Heart right ventricle (tissue), 16 donors: ENCODE results near the gene TTF1. TPM values are rescaled to one million over a fixed set of nuclear protein-coding genes. Genes with fewer than 3 reads are reported as not detected.

ENCODE experiments used
- ATAC-seq, 8 donors: fragments of 200-7000 bp; cut with Tn5 transposase; one replicate each; pipeline ENCODE4 v1.9.1; 2020; ENCODE audit warnings: mild to moderate bottlenecking in 8 of 8, moderate library complexity in 8 of 8, moderate number of reproducible peaks in 1 of 8
- DNase-seq, 2 donors: peaks; one replicate each; pipeline ENCODE4 v3.0.0-alpha.2; 2020
- H3K27ac ChIP-seq, 10 donors: fragments of 200-600 bp; sonication (generic) in 2 of 10; one replicate each; pipeline versions ENCODE4 v1.5.0 to v1.8.0; 2020 to 2022; ENCODE audit warnings: mild to moderate bottlenecking in 3 of 10
- H3K27me3 ChIP-seq, 7 donors: fragments of 200-600 bp; one replicate each; pipeline ENCODE4 v1.8.0; 2021 to 2022; ENCODE audit warnings: mild to moderate bottlenecking in 2 of 7
- H3K36me3 ChIP-seq, 9 donors: fragments of 200-600 bp; sonication (generic) in 1 of 9; one replicate each; pipeline versions ENCODE4 v1.5.0 to v1.8.0; 2020 to 2022; ENCODE audit warnings: mild to moderate bottlenecking in 2 of 9
- H3K4me1 ChIP-seq, 9 donors: fragments of 200-600 bp; sonication (generic) in 1 of 9; one replicate each; pipeline versions ENCODE4 v1.5.0 to v1.8.0; 2020 to 2022; ENCODE audit warnings: mild to moderate bottlenecking in 4 of 9
- H3K4me3 ChIP-seq, 10 donors: fragments of 200-600 bp; sonication (generic) in 2 of 10; one replicate each; pipeline versions ENCODE4 v1.5.0 to v1.8.0; 2020 to 2022; ENCODE audit warnings: mild to moderate bottlenecking in 7 of 10, moderate library complexity in 2 of 10
- H3K9me3 ChIP-seq, 11 donors: fragments of 200-600 bp in 10 of 11; sonication (generic) in 2 of 11; one replicate each; pipeline versions ENCODE4 v1.5.0 to v1.8.0; 2013 to 2022; ENCODE audit warnings: mild to moderate bottlenecking in 2 of 11, control low read depth in 1 of 11, moderate library complexity in 1 of 11
- CTCF ChIP-seq, 9 donors: fragments of 200-600 bp; sonication (generic) in 2 of 9; IDR thresholded peaks; one replicate each; pipeline versions ENCODE4 v1.5.0 to v1.8.0; 2021 to 2022; ENCODE audit warnings: antibody characterized with exemption in 9 of 9, mild to moderate bottlenecking in 5 of 9, moderate library complexity in 1 of 9
- WGBS, 2 donors: extraction: QIAGEN DNeasy Blood & Tissue Kit; methylation state at CpG; one replicate each; pipeline ENCODE4 v1.1.7; 2013; ENCODE audit warnings: inconsistent platforms in 1 of 2; 5-methylcytosine and 5-hydroxymethylcytosine counted together
- intact Hi-C, 10 donors: fragments of 100-400 bp; cut with DNase I; formaldehyde crosslinking; loops; one replicate each; pipeline versions ENCODE4 v1.11.1 to v1.14.2; 2022
- polyA plus RNA-seq, 2 donors: library from polyadenylated mRNA; stranded (reverse); fragments of 200-250 nt; gene quantifications; one replicate each; pipeline ENCODE4 v1.2.3, GENCODE V29; 2013
- total RNA-seq, 10 donors: library from RNA; stranded (reverse); fragmentation: NEBNext Ultra II Directional in 3 of 10; extraction: Animal tissue kit (Norgen Biotek cat#: 25700) in 3 of 10; gene quantifications; one replicate each; pipeline versions ENCODE4 v1.2.1 to v1.2.4, GENCODE V29; 2021 to 2023
- donor health status: Arrhythmogenic right ventricular cardiomyopathy.
- donor health status: ischemic (EF 13 %, LVEDD 7.1; RV severe dilation, severe dysfunction).
- donor health status: healthy with polysubstance abuse.
- donor health status: DM: no; HTN: yes; CAD: no.
- donor health status: DM: no; HTN: no; CAD: no.
- donor health status: ischemic (EF 25% LVEDD 6.9; RV normal size, moderate dysfunction).
- donor health status: ischemic (EF 25% LVEDD 5.7; RV mildly dilated, moderate dysfunction).
- donor health status: healthy.
- donor health status: DM: yes; HTN: yes; CAD: no.
- donor health status: Ischemic cardiomyopathy.
- donor health status: ischemic (EF 35%, LVEDD 5.7; RV mildly dilated, moderate dysfunction).
- donor health status: nonischemic (EF 11% LVEDD 7.7; RV severe dilation, severe dysfunction).
- donor health status: DM: yes; HTN: yes; CAD: no.
- donor health status: PGD.
- donor health status: ischemic (EF 29% LVEDD 5.4; RV normal size, mild dysfunction).
- donor health status: nonischemic (EF 23%, LVEDD 6.1; RV moderate dilation, normal function).

Gene TTF1
- total and polyA plus RNA-seq, 12 donors: 12.0 to 22.4 (median 17.5) TPM

GRCh38 chr9:132413926-132414325, 7.3 kb upstream of the TTF1 start:
- peaks cover 7 to 25% (median 24%) of the 10 kb centered on the region in 9 donors for H3K4me1 ChIP-seq
- H3K4me3 ChIP-seq: no peak overlapping the region
- intact Hi-C loops: loop anchor here (2.0 to 10.0 kb wide), 13 partner anchors 81 to 561 kb away; partner anchors contain the start of gene GFI1B (in 1 of the 10)
- H3K27ac ChIP-seq: no peak overlapping the region
- H3K36me3 ChIP-seq: no peaks in the 10 kb centered on the region
- 63 to 73% methylated on average over 5 of the region's 5 CpGs for WGBS, 2 donors
- no peak for TF ChIP-seq CTCF (IDR thresholded peaks at IDR 0.05)
- peaks cover 0 to 95% (median 68%) of the 10 kb centered on the region in 7 donors for H3K27me3 ChIP-seq
- no peak for DNase-seq
- H3K9me3 ChIP-seq: no peaks in the 10 kb centered on the region
- ATAC-seq: no peak

- H3K9me3 ChIP-seq: no peaks in the 10 kb centered on the region
- intact Hi-C loops: loop anchor here (2.0 to 10.0 kb wide), 13 partner anchors 83 to 563 kb away; partner anchors contain the start of gene GFI1B (in 1 of the 10)
- 23 to 26% methylated on average over 8 of the region's 8 CpGs for WGBS, 2 donors
- no peak overlapping the region for H3K27ac ChIP-seq
- H3K36me3 ChIP-seq: no peaks in the 10 kb centered on the region
- no peak overlapping the region for H3K4me3 ChIP-seq
- DNase-seq (no peak), ATAC-seq (no peak)
- peaks cover 7 to 41% (median 28%) of the 10 kb centered on the region in 9 donors for H3K4me1 ChIP-seq
- peaks cover 0 to 78% (median 56%) of the 10 kb centered on the region in 7 donors for H3K27me3 ChIP-seq
- peak in 8 of 9 donors; percentile 8 to 67 (median 52) for TF ChIP-seq CTCF (IDR thresholded peaks at IDR 0.05)
Measured at GRCh38 chr9:132412089-132412488, 5.4 kb upstream of the TTF1 start.

- 2% methylated on average over 20 of the region's 20 CpGs for WGBS, 2 donors
- ATAC-seq: peak in 7 of 8 donors; percentile 14 to 52 (median 38)
Measured at GRCh38 chr9:132411091-132411508, 4.5 kb upstream of the TTF1 start.

GRCh38 chr9:132410642-132411041, 4.0 kb upstream of the TTF1 start:
- WGBS, 2 donors: 19 to 21% methylated on average over 19 of the region's 19 CpGs
- H3K27ac ChIP-seq: no peak overlapping the region
- H3K27me3 ChIP-seq: peaks cover 0 to 65% (median 52%) of the 10 kb centered on the region in 7 donors

More at GRCh38 chr9:132411091-132411508, 4.5 kb upstream of the TTF1 start:
- H3K4me3 ChIP-seq: peak overlapping the region in 9 of 10 donors; percentile 48 to 65 (median 55)
- intact Hi-C loops: loop anchor here (1.0 to 10.0 kb wide), 14 partner anchors 84 to 564 kb away; partner anchors contain the start of gene GFI1B (in 1 of the 10)
- no peak overlapping the region for H3K27ac ChIP-seq
- H3K9me3 ChIP-seq: no peaks in the 10 kb centered on the region
- peaks cover 7 to 45% (median 32%) of the 10 kb centered on the region in 9 donors for H3K4me1 ChIP-seq
- peak; percentile 16 to 43 for DNase-seq
- peak; percentile 39 to 76 (median 63) for TF ChIP-seq CTCF (IDR thresholded peaks at IDR 0.05)
- H3K27me3 ChIP-seq: peaks cover 0 to 70% (median 56%) of the 10 kb centered on the region in 7 donors
- no peaks in the 10 kb centered on the region for H3K36me3 ChIP-seq

More at GRCh38 chr9:132410642-132411041, 4.0 kb upstream of the TTF1 start:
- no peak for TF ChIP-seq CTCF (IDR thresholded peaks at IDR 0.05)
- Histone ChIP-seq H3K36me3 (no peaks in the 10 kb centered on the region), H3K4me3 (peak overlapping the region; percentile 27 to 65 (median 53)), H3K4me1 (peaks cover 10 to 50% (median 37%) of the 10 kb centered on the region in 9 donors), H3K9me3 (no peaks in the 10 kb centered on the region)
- DNase-seq (no peak), ATAC-seq (peak in 1 of 8 donors; percentile 15)
- intact Hi-C loops: loop anchor here (1.0 to 10.0 kb wide), 14 partner anchors 84 to 564 kb away; partner anchors contain the start of gene GFI1B (in 1 of the 10)
